Uterus (tissue), 2 donors: ENCODE data around the gene VAMP7.

Experiments used
- POLR2A ChIP-seq, 2 donors: fragments of 450-650 bp; IDR thresholded peaks; one replicate each; pipeline ENCODE4 v1.6.1; 2016; ENCODE audit warnings: antibody characterized with exemption in 2 of 2, mild to moderate bottlenecking in 1 of 2, moderate library complexity in 1 of 2
- TF ChIP-seq, protein P1 (sequence below), 4 experiments: fragments of 200-600 bp in 2 of 4; fragments of 450-650 bp in 2 of 4; sonication (generic) in 2 of 4; IDR thresholded peaks; one replicate each; pipeline ENCODE4 v1.5.1; 2016 to 2019; ENCODE audit warnings: antibody characterized with exemption in 4 of 4, mild to moderate bottlenecking in 2 of 4, moderate library complexity in 1 of 4

DNA sequence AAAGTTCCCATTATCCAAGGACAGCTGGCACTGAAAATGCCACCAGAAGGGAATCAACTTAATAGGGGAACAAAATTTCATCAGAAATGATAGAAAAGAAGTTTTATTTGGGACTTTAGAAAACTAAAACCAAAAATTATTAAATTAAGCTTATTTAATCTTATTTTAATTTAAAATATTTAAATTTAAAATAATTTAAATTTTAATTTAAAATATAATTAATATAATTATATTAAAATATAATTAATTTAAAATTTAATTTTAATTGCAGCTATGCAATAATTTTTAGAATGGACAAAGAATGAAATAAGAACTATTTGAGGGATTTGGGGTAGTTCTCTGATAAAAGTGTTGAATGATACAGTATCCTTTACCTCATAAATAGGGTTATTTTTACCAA lies 10.2 kb upstream of the VAMP7 start:
- TF ChIP-seq, protein P1, sequence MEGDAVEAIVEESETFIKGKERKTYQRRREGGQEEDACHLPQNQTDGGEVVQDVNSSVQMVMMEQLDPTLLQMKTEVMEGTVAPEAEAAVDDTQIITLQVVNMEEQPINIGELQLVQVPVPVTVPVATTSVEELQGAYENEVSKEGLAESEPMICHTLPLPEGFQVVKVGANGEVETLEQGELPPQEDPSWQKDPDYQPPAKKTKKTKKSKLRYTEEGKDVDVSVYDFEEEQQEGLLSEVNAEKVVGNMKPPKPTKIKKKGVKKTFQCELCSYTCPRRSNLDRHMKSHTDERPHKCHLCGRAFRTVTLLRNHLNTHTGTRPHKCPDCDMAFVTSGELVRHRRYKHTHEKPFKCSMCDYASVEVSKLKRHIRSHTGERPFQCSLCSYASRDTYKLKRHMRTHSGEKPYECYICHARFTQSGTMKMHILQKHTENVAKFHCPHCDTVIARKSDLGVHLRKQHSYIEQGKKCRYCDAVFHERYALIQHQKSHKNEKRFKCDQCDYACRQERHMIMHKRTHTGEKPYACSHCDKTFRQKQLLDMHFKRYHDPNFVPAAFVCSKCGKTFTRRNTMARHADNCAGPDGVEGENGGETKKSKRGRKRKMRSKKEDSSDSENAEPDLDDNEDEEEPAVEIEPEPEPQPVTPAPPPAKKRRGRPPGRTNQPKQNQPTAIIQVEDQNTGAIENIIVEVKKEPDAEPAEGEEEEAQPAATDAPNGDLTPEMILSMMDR (IDR thresholded peaks at IDR 0.05), result no peak
- no peak for TF ChIP-seq POLR2A (IDR thresholded peaks at IDR 0.05)
